Stimulated activated CD8-positive, alpha-beta memory T cell treated with anti-CD3 and anti-CD28 coated beads, Interleukin-2, amount 100 ng/mL, for 1 hour (primary cell): Measurements from ENCODE around the gene CHST14.
"Not testable (repeated sequence)": the region's sequence is repeated elsewhere in the genome, so short reads cannot be mapped to it uniquely, and the experiment has no call there.

ENCODE experiments used
- DNase-seq, 2 donors: peaks; one replicate each; pipeline ENCODE4 v3.0.0-alpha.2; 2020; ENCODE audit warnings: low read depth in 2 of 2

Gene CHST14

GRCh38 chr15:40440743-40441564 lies 29.8 kb upstream of the CHST14 start, which contains the start of gene BAHD1:
Gene BAHD1, plus strand, starts transcription at chr15:40440953. Its CDS starts 17,512 bp downstream, at chr15:40458465.
- DNase-seq: peak; percentile 92

- no peak for DNase-seq
Observed at GRCh38 chr15:40441565-40442531, 28.9 kb upstream of the CHST14 start.

- DNase-seq: no peak
Observed at GRCh38 chr15:40443255-40443654, 27.5 kb upstream of the CHST14 start.

- no peak for DNase-seq
Observed at GRCh38 chr15:40443846-40444245, 26.9 kb upstream of the CHST14 start.

GRCh38 chr15:40444736-40445135 lies 26.0 kb upstream of the CHST14 start:
- no peak for DNase-seq

- no peak for DNase-seq
Observed at GRCh38 chr15:40445421-40445922, 25.3 kb upstream of the CHST14 start.

- no peak for DNase-seq
Observed at GRCh38 chr15:40446144-40446543, 24.6 kb upstream of the CHST14 start.

GRCh38 chr15:40448354-40448753 lies 22.4 kb upstream of the CHST14 start:
- DNase-seq: no peak

GRCh38 chr15:40449275-40449674 lies 21.5 kb upstream of the CHST14 start:
- DNase-seq: no peak

- DNase-seq: no peak
Observed at GRCh38 chr15:40450047-40450446, 20.7 kb upstream of the CHST14 start.

GRCh38 chr15:40451527-40452158 lies 19.1 kb upstream of the CHST14 start:
- no peak for DNase-seq

- no peak for DNase-seq
Observed at GRCh38 chr15:40452296-40453090, 18.3 kb upstream of the CHST14 start.

- DNase-seq: not testable (repeated sequence)
Observed at GRCh38 chr15:40453941-40454340, 16.8 kb upstream of the CHST14 start.

GRCh38 chr15:40454904-40455391 lies 15.8 kb upstream of the CHST14 start:
- no peak for DNase-seq

- no peak for DNase-seq
Observed at GRCh38 chr15:40456299-40456712, 14.5 kb upstream of the CHST14 start.

GRCh38 chr15:40456738-40457137 lies 14.0 kb upstream of the CHST14 start:
- DNase-seq: no peak

GRCh38 chr15:40458495-40459371 lies 12.1 kb upstream of the CHST14 start:
- DNase-seq: no peak

GRCh38 chr15:40459391-40460015 lies 11.3 kb upstream of the CHST14 start:
- no peak for DNase-seq

GRCh38 chr15:40460404-40460803 lies 10.4 kb upstream of the CHST14 start:
- DNase-seq: no peak
